Measurements from ENCODE around the gene TNS4.

Gene TNS4

GRCh38 chr17:40471846-40472732 is 29.3 kb downstream of the TNS4 start:
- no peak for DNase-seq

- no peak for DNase-seq
Observed at GRCh38 chr17:40470932-40471828, 30.2 kb downstream of the TNS4 start.

GRCh38 chr17:40469805-40470675 is 31.4 kb downstream of the TNS4 start:
- no peak for DNase-seq

GRCh38 chr17:40468560-40468959 is 32.9 kb downstream of the TNS4 start:
- no peak for DNase-seq

- DNase-seq: no peak
Observed at GRCh38 chr17:40467281-40467867, 34.0 kb downstream of the TNS4 start.

GRCh38 chr17:40466298-40466971 is 35.0 kb downstream of the TNS4 start:
- no peak for DNase-seq

- DNase-seq: no peak
Observed at GRCh38 chr17:40464392-40464855, 37.0 kb downstream of the TNS4 start.

- no peak for DNase-seq
Observed at GRCh38 chr17:40463122-40463550, 38.3 kb downstream of the TNS4 start.

- no peak for DNase-seq
Observed at GRCh38 chr17:40462343-40463121, 38.9 kb downstream of the TNS4 start.

- no peak for DNase-seq
Observed at GRCh38 chr17:40461732-40462342, 39.6 kb downstream of the TNS4 start.

- DNase-seq: no peak
Observed at GRCh38 chr17:40460968-40461731, 40.3 kb downstream of the TNS4 start.

- no peak for DNase-seq
Observed at GRCh38 chr17:40460604-40460967, 40.8 kb downstream of the TNS4 start.

GRCh38 chr17:40459636-40460603 is 41.5 kb downstream of the TNS4 start:
- no peak for DNase-seq

GRCh38 chr17:40458851-40459482 is 42.5 kb downstream of the TNS4 start:
- DNase-seq: no peak

GRCh38 chr17:40457964-40458791 is 43.2 kb downstream of the TNS4 start:
- peak; percentile 74 for DNase-seq

- DNase-seq: no peak
Observed at GRCh38 chr17:40457369-40457768, 44.1 kb downstream of the TNS4 start.

GRCh38 chr17:40456396-40456951 is 44.9 kb downstream of the TNS4 start:
- DNase-seq: no peak
